B cell (primary cell): Measurements from ENCODE around the gene RGS19.

Source experiments
- EZH2 ChIP-seq: IDR thresholded peaks from 2 replicates; pipeline ENCODE4 v1.6.1; 2012; ENCODE audit warnings: borderline replicate concordance, low read depth, mild to moderate bottlenecking, moderate library complexity, low read length; ENCODE audit not compliant: insufficient read depth, poor library complexity, severe bottlenecking
- TF ChIP-seq, protein P1 (sequence below): fragments of 200-600 bp; IDR thresholded peaks from one replicate; pipeline ENCODE4 v1.8.0; 2022; ENCODE audit warnings: antibody characterized with exemption, mild to moderate bottlenecking

DNA sequence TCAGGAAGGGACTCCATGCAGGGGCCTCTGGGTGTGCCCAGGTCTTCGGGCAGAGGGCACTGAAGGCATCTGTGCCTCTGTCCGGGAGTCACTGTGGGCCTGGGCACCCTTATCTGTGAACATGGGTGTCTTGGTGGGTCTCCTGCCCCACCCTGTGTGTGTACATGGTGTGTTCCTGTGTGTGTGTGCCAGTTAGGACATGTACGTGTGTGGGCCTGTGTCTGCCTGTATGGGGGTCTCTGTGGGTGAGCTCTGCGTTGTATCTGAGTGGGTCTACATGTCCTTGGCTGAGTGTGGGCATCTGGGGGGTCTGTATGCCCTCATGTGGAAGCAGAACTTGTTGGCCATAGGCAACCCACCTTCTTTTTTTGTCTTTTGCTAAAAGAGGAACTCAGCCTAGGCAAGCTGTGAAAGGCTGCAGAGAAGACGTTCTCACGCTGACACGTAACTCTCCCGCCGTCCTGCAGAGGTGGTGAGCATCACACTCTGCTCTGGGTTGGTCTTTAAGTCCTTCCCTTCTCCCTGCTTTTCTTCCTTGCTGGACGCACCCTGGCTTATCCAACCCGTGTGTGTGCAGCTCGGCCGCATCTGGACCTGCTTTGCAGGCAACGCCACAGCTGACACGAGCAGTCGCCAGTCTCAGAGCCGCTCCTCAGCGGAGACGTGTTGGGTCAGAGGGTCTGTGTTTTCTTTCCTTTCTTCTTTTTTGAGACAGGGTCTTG is 28.6 kb upstream of the RGS19 start:
- TF ChIP-seq, protein P1, sequence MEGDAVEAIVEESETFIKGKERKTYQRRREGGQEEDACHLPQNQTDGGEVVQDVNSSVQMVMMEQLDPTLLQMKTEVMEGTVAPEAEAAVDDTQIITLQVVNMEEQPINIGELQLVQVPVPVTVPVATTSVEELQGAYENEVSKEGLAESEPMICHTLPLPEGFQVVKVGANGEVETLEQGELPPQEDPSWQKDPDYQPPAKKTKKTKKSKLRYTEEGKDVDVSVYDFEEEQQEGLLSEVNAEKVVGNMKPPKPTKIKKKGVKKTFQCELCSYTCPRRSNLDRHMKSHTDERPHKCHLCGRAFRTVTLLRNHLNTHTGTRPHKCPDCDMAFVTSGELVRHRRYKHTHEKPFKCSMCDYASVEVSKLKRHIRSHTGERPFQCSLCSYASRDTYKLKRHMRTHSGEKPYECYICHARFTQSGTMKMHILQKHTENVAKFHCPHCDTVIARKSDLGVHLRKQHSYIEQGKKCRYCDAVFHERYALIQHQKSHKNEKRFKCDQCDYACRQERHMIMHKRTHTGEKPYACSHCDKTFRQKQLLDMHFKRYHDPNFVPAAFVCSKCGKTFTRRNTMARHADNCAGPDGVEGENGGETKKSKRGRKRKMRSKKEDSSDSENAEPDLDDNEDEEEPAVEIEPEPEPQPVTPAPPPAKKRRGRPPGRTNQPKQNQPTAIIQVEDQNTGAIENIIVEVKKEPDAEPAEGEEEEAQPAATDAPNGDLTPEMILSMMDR: no peak
- no peak for TF ChIP-seq EZH2
